Measurements from ENCODE around the gene NFIA.

Gene NFIA

GRCh38 chr1:61436491-61437120 lies 354.2 kb downstream of the NFIA start:
- H3K4me3 ChIP-seq (ENCODE audit: low read depth, low read length) = no peak overlapping the region
- TF ChIP-seq, protein P1, sequence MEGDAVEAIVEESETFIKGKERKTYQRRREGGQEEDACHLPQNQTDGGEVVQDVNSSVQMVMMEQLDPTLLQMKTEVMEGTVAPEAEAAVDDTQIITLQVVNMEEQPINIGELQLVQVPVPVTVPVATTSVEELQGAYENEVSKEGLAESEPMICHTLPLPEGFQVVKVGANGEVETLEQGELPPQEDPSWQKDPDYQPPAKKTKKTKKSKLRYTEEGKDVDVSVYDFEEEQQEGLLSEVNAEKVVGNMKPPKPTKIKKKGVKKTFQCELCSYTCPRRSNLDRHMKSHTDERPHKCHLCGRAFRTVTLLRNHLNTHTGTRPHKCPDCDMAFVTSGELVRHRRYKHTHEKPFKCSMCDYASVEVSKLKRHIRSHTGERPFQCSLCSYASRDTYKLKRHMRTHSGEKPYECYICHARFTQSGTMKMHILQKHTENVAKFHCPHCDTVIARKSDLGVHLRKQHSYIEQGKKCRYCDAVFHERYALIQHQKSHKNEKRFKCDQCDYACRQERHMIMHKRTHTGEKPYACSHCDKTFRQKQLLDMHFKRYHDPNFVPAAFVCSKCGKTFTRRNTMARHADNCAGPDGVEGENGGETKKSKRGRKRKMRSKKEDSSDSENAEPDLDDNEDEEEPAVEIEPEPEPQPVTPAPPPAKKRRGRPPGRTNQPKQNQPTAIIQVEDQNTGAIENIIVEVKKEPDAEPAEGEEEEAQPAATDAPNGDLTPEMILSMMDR (conservative IDR thresholded peaks at IDR 0.05; ENCODE audit: low read depth, low read length) = no peak
- no peak for DNase-seq (ENCODE audit: low read depth)

- TF ChIP-seq, protein P1 (conservative IDR thresholded peaks at IDR 0.05; ENCODE audit: low read depth, low read length) = no peak
- DNase-seq (ENCODE audit: low read depth) = no peak
- no peak overlapping the region for H3K4me3 ChIP-seq (ENCODE audit: low read depth, low read length)
Measured at GRCh38 chr1:61439234-61439633, 356.9 kb downstream of the NFIA start.

- H3K4me3 ChIP-seq (ENCODE audit: low read depth, low read length) = no peak overlapping the region
- peak; percentile 90 for DNase-seq (ENCODE audit: low read depth)
- TF ChIP-seq, protein P1 (conservative IDR thresholded peaks at IDR 0.05; ENCODE audit: low read depth, low read length) = no peak
Measured at GRCh38 chr1:61441723-61442262, 359.4 kb downstream of the NFIA start.

GRCh38 chr1:61442544-61442943 lies 360.2 kb downstream of the NFIA start:
- TF ChIP-seq, protein P1 (conservative IDR thresholded peaks at IDR 0.05; ENCODE audit: low read depth, low read length) = no peak
- peak; percentile 64 for DNase-seq (ENCODE audit: low read depth)

DNA sequence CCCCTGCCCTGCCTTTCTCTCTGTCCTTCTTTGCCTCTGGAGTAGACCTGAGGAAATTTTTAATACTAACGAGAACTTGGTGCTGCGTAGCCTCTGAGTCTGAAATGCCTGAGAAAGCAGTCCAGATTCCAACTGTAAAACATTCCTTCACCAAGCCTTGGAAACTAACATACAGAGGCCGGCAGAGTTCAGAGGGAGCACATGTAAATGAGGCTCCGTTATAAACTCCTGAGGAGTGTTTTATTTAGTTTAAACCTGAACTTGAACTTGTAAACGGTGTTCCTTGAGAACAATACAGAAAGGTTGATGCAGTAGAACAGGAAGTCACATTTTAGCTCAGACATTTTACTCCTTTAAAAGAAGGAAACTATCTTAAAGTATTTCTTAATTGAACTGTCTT lies 361.9 kb downstream of the NFIA start:
- TF ChIP-seq, protein P1 (conservative IDR thresholded peaks at IDR 0.05; ENCODE audit: low read depth, low read length) = no peak
- DNase-seq (ENCODE audit: low read depth) = peak; percentile 31
- no peak overlapping the region for H3K4me3 ChIP-seq (ENCODE audit: low read depth, low read length)

More at GRCh38 chr1:61442544-61442943, 360.2 kb downstream of the NFIA start:
- H3K4me3 ChIP-seq (ENCODE audit: low read depth, low read length) = no peak overlapping the region

- no peak overlapping the region for H3K4me3 ChIP-seq (ENCODE audit: low read depth, low read length)
- no peak for DNase-seq (ENCODE audit: low read depth)
- TF ChIP-seq, protein P1 (conservative IDR thresholded peaks at IDR 0.05; ENCODE audit: low read depth, low read length) = no peak
Measured at GRCh38 chr1:61445269-61445825, 363.0 kb downstream of the NFIA start.

Data from choroid plexus epithelial cell (primary cell).